CMK (cell line): ENCODE measurements around the gene PSORS1C2.
"Not testable (repeated sequence)": the region's sequence is repeated elsewhere in the genome, so short reads cannot be mapped to it uniquely, and the experiment has no call there.

ENCODE experiments used
- DNase-seq: peaks from one replicate; pipeline ENCODE4 v3.0.0-alpha.2; 2010; ENCODE audit warnings: low read depth

PSORS1C2 gene

DNA sequence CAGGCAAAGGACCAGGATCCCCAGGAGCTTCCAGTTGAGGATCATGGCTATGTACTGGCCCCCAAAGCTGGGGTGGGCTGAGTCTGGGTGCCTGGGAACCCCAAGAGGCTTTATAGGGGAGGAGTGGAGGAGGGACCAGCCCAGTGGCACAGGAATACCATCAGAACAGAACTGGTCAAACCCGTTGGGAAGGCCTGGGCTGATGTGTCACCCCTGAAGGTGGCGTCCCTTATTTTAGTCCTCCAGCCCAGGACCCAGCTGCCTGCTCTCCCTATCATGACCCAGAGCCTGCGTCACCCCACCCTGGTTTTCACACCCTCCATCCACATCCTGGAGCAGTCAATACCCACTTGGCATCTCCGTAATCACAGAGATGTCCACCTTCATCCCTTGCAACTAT is at the start of gene PSORS1C2:
Gene PSORS1C2, minus strand, starts transcription at position 85 of the 400 bp plus-strand sequence. Its CDS starts 40 bp downstream, at position 45.
- no peak for DNase-seq

DNA sequence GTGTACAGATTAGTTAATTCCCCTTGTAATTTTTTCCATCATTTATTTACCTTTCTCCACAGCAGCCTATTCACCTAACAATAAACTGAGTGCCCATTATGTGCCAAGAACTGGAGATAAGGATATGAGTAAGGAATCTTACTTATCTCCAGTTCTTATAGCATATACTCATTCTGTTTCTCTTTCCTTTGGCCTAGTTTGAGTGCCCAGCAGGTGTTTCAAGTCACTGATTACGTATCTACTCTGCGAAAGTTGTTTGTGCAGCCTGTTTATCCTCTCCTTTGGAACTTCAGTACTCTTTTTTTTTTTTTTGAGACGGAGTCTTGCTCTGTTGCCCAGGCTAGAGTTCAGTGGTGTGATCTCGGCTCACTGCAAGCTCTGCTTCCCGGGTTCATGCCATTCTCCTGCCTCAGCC is 48.9 kb upstream of the PSORS1C2 start:
- no peak for DNase-seq

DNA sequence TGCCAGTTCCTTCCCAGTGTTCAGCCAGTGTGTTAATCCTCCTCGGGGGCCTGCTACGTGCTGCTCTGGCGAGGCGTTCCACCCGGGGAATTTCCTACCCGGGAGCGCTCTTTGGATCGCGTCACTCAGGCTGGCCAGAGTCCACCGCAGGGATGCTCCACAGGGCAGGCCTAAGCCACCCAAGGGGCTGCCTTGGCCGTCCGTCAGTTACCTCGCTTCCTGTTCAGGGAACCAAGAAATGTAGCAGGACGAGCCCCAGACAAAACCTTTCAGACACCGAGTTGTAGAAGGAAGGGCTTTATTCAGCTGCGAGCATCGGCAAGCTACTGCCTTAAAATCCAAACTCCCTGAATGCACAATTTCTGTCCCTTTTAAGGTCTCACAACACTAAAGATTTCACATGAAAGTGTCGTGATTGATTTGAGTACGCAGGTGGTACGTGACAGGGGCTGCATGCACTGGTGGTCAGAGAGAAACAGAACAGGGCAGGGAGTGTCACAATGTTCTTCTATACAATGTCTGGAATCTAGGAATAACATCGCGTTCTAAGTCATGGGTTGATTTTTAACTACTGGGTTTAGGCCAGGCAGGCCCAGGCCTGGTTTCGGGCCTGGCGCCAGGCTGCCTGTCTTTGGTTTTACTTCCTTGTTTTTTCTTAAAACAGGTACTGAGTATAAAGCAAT is 47.3 kb upstream of the PSORS1C2 start:
- no peak for DNase-seq

GRCh38 chr6:31185695-31186051 is 46.8 kb upstream of the PSORS1C2 start:
- DNase-seq: not testable (repeated sequence)

DNA sequence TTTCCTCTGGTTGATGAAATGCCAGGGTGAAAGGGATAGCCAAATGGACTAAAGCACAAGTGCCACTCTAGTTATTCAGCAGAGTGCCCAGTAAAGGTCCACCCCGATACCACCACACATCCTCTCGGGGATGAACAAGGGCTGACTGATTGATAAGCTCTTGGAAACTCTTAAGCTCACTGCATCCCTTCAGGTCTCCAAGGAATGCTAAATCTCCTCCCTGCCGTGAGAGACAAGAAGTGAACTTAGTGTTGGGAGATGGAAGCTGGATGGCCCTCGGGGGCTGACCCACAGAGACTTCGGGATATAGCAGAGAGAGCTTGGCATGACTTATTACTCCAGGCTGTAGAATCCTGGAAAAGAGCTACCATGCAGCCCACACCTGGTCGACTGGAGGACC is 45.0 kb upstream of the PSORS1C2 start:
- not testable (repeated sequence) for DNase-seq

- not testable (repeated sequence) for DNase-seq
Observed at GRCh38 chr6:31183287-31183686, 44.4 kb upstream of the PSORS1C2 start.

DNA sequence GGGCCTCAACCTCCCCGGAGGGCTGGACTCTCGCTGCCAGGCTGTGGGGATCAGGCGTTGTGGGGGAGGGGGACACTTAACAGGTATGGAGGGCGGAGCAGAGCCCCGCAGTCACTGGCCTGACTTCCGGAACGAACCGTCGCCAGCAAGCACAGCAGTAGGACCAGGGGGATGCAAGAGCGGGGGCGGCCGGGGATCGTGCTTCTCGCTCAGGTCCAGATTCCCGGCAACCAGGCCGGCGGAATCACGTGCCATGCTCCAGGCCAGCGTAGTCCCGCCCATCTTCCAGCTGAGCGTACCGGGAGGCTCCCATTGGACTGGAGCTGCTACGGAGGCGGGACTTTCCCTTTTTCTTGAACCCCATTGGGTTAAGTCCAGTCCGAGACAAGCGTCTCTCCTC is 41.6 kb upstream of the PSORS1C2 start:
- DNase-seq: no peak

- DNase-seq: no peak
Observed at GRCh38 chr6:31179896-31180295, 41.0 kb upstream of the PSORS1C2 start.

DNA sequence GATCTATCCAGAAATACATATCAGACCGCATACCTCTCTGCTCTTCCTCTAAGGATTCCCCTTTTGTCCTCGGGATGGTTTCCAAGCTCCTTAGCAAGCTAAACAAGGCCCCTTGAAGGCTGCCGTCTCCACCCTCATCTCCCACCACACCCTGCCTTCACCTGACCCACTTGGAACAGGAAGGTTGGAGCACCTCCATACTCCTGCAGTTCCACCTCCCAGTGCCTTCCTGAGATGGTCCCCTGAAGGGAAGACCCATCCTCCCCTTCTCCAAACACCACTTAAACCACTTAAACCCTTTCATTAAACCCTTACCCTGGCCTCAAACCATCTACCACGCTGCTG is 40.1 kb upstream of the PSORS1C2 start:
- DNase-seq: no peak

DNA sequence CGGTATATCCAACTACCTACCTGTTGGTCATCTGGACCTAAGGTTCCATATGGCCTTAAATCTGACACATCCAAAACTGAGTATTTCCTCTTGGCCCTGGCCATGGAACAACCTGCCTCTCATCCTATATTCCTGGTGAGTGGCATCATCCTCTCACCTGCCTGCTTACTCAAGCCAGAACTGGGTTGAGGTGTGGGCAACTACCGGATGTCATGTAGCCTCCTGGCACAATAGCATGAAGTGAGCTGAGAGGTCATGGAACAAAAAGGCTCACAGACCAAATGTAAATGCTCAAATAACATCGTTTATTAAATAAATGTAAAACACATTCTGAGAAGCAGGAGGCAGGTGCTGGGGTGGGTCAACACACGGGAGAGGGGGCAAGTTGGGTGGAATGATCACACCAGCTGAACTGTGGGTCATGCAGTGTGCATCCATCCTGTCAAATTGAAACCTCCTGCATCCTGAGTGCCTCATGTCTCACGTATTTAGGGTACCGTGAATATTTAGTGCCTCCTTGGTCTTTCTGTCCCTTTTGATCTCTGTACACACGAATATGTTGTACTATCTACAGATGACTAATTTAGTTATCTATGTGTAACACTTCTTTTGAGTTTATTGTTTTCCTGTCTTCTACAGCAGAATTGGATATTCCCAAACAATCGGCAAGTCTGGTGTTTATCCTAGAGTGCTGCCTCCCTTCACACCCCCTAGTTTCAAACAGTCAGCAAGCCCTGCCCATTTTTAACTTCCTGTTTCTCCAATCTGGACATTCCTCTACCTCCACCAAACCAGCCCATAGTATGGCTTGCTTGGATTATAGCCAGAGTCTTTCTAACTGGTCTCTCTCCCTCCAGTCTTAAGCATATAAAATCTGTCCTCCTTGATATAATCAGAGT is 39.5 kb upstream of the PSORS1C2 start:
- DNase-seq: no peak

- DNase-seq: no peak
Observed at GRCh38 chr6:31175971-31176370, 37.1 kb upstream of the PSORS1C2 start.

DNA sequence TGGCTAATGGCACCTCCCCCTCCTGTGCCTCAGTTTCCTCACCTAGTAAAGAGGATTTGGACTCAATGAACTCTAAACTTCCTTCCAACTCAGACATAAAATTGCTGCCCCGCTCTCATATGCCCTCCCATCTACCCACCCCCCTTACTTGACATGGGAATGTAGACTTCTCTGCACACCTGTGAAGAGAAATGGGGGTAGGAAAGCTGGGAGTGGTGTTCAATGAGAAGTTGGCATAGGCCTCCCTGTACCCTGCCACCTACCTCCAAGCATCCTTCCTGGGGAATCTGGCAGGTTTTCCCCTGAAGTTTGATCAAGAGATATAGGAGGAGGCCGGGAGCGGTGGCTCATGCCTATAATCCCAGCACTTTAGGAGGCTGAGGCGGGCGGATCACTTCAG is 35.5 kb upstream of the PSORS1C2 start:
- no peak for DNase-seq

GRCh38 chr6:31173406-31173805 is 34.5 kb upstream of the PSORS1C2 start:
- DNase-seq: no peak

- no peak for DNase-seq
Observed at GRCh38 chr6:31172973-31173384, 34.1 kb upstream of the PSORS1C2 start.

DNA sequence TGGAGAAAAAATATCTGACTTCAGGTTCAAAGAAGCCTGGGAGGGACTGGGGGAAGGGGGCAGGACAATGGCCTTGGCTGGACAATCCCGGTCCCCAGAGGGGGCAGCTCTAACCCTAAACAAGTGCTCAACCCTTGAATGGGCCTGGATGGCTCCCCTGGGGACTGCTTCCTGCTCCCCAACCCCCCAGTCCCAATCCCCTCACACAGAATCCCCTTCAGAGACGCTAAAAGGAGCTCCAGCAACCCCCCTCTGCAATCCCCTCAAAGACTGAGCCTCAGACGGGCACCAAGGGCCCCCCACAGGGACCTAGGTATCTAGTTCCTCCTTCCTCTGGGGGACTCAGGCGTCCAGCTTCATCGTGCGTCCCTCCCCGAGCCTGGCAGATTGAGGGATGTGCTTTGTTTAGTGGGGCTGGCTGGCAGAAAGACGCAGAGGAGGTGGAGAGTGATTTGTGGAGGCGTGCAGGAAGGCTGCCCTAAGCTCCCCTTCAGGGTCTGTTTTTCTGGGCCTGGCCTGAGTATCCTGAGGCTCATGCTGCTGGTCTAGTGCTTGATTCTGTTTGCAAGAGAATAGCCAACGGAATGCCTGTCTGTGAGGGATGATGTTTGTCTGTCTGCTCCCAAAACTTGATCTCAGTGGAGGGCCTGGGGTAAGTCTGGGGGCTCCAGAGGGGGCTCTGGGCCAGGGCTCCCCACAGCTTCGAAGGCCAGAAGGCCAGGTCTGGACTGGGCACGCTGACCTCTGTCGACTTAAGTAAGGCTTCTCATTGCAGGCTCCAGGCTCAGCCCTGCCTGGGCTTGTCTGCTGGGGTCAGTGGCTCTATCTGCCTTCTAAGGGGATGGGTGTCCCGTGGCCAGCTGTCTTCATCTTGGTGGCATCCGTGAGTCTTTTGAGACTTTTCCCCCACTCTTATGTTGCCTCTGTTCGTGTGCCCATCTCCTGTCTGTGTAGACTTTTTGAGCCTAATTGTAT is 33.4 kb upstream of the PSORS1C2 start:
- no peak for DNase-seq

GRCh38 chr6:31170987-31171671 is 32.3 kb upstream of the PSORS1C2 start:
- DNase-seq: no peak

DNA sequence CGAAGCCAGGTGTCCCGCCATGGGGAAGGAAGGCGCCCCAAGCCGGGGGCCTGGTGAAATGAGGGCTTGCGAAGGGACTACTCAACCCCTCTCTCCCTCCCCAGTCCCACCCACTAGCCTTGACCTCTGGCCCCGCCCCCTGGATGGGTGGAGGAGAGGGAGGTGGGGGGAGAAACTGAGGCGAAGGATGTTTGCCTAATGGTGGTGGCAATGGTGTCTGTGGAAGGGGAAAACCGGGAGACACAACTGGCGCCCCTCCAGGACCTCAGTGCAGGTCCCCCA is 31.7 kb upstream of the PSORS1C2 start, which contains the start of gene POU5F1:
Gene POU5F1, minus strand, starts transcription at position 83 of the 282 bp plus-strand sequence. Its CDS starts 62 bp downstream, at position 21.
- DNase-seq: no peak

- DNase-seq: not testable (repeated sequence)
Observed at GRCh38 chr6:31169858-31170599, 31.2 kb upstream of the PSORS1C2 start.

DNA sequence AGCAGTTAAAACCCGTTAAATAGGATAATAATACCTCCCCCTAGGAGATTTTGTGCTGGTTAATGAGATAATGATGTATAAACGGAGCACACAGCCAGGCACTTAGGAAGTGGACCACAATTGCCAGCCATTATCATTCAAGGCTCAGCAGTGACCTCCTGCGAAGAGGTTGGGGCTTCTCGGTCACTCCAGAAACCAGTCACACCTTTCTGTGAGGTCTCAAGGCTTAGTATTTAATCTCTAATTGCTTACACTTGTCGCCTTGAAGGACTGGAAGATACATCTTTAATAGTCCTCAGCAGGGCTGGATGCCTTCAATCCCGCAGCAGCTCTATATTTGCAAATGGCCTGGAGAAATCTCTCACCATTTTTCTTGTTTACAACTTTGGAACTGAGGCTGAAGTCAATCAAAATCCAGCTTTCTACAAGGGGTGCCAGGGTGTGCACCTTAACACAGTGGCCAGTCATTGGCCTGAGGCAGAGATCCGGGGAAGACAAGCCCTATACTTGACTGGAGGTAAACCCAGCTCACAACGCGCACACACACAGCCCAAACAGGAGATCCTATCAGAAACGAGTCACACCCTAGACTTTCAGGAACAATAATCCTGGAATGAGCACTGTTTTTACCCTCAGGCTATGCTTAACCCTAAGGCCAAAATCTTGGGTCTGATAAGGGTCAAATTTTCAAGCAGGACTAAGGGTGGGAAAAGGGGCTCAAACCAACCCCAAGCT is 30.4 kb upstream of the PSORS1C2 start:
- no peak for DNase-seq

GRCh38 chr6:31168606-31169005 is 29.7 kb upstream of the PSORS1C2 start:
- no peak for DNase-seq
